GM19455 (cell line): ENCODE results near the gene TMEM178A.
"Not testable (repeated sequence)": the region's sequence is repeated elsewhere in the genome, so short reads cannot be mapped to it uniquely, and the experiment has no call there.

ENCODE experiments used
- ATAC-seq: cut with Tn5 transposase; IDR thresholded peaks from one replicate; pipeline ENCODE4 v1.9.1; 2021; ENCODE audit not compliant: unreplicated experiment

TMEM178A gene

DNA sequence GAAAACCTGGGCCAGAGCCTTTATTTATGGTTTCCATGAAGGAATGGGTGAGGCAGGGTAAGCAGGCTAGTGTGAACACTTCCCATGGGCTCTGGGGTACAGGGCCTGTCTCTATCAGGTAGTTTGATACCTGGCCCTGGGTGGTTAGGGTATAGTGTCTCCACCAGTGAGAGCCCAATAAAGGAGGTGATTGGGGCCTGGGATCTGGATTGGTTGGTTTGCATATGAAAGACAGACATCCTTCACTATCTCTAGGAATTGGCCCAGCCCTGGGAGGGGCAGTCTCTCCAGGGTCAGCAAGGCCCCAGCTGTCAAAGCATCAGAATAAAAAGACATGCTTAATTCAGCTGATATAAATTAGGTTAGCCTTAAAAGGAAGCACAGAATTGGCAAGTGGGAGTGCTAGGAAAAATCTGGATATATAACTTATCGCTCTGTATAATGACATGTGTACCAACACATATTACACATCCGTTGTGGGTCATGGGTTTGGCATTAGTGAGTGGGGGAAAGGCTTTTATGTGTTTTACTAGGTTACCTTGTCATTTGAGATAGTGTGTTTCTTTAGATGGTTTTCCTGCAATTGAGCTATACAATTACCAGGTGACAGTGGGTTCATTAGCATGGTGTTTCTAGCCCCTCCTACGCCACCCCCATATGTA, 18.5 kb upstream of the TMEM178A start:
- ATAC-seq = no peak

- no peak for ATAC-seq
These were observed 17.1 kb upstream of the TMEM178A start for GRCh38 chr2:39648580-39648979.

DNA sequence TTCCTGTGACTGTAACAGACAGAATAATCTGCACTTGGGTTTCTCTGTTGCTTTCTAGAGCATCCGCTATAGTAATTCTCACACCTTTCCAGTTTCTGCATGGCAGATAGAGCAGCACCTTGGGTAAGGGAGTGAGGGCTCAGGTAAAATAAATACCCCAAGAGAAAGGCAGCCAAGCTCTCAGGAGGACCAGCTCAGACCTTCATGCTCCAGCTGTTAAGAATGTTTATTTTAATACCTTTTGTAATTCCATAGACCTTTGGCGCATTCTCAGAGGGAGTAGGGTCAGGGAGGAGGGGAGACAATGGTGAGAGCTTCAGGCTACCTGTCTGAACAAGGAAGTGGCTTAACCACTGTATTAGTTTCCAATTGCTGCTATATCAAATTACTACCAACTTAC, 16.2 kb upstream of the TMEM178A start:
- ATAC-seq = no peak

- ATAC-seq = no peak
These were observed 15.2 kb upstream of the TMEM178A start for GRCh38 chr2:39650468-39650867.

DNA sequence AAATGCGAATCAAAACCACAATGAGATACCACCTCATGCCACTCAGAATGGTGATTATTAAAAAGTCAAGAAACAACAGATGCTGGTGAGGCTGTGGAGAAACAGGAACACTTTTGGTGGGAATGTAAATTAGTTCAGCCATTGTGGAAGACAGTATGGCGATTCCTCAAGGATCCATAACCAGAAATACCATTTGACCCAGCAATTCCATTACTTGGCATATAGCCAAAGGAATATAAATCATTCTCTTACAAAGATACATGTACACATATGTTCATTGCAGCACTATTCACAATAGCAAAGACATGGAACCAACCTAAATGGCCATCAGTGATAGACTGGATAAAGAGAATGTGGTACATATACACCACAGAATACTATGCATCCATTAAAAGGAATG, 9.5 kb upstream of the TMEM178A start:
- not testable (repeated sequence) for ATAC-seq

GRCh38 chr2:39657287-39657937, 8.3 kb upstream of the TMEM178A start:
- no peak for ATAC-seq

DNA sequence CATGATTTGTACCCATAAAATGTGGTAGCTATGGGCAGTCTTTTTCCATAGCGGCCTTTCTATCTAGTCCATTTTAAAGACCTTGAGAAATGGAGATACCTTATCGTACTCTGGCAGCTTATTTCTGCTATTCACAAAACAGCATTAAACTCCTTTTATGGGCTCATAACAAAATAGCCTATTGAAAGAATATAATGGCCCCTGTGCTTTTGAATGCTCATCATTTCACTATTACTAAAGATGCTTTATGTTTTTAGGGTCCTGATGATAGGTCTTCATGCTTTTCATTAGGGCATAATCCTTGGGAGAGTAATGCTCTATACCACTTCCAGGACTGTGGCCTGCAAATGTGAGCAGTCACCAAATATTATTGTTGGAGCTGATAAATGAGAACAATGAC, 7.3 kb upstream of the TMEM178A start:
- no peak for ATAC-seq

GRCh38 chr2:39659765-39660611, 5.7 kb upstream of the TMEM178A start:
- ATAC-seq = no peak

GRCh38 chr2:39660612-39661236, 5.0 kb upstream of the TMEM178A start:
- no peak for ATAC-seq

- ATAC-seq = no peak
These were observed 3.9 kb upstream of the TMEM178A start for GRCh38 chr2:39661826-39662225.

DNA sequence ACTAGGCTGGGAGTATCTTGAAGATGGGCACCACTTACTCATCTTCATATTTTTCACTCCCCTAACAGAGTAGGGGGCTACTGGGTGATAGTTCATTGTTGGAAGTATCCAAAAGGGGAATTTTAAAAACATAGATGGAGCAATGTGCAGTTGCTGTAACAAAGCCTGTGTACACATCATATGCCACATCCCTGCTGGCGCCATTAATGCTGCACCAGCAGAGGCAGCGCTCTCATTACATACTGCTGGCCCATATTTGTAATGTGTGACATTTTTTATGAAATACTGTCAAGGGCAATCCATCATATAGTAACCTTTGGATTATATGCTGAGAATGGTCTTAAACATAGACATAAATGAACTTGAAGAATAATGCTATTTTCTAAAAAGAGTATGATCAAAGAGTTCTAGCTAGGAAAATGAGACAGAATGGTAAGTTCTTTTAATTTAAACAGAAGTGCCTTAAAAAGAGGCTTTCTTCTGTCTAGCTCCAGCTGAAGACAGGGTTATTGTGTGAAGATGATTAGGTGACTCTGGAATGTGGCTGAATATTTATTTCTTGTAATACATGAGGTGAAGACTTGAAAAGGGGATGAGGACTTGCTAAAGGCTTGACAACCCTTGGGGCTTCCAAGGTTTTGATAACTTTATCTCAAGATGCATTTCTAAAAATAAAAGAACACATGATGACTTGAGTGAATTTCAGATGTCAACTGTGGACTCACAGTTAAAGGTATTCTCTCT, 2.4 kb upstream of the TMEM178A start:
- no peak for ATAC-seq

- ATAC-seq = no peak
These were observed 1.4 kb upstream of the TMEM178A start for GRCh38 chr2:39664232-39664887.

GRCh38 chr2:39664888-39665591, 677 bp upstream of the TMEM178A start:
- no peak for ATAC-seq

DNA sequence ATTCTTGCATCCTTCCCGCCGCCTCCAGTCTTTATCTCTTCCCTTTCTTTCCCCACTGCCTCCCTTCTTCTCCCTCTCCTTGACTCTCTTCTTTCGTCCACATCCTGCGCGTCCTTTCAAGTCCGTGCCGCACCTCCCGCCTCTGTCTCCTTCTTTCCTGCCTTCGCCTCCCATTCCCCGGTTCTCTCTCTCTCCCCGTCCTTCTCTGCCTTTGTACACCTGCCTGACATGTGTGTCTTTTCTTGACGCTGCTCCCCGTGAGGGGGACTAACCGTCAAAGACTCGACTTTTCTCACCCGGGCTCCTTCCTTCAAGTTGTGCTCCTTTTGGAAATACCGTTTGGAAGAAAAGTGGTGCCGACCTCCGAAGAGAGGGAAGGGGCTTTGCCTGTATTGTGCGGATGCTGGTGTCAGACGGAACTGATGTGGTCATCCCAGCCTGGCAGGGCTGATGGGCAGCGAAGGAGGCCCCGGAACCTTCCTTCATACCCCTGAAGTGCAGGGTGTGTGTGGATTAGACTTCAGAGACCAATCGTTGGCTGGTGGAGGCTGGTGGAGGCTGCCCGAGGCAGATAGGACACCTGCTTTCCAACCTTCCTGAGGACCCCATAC, 879 bp downstream of the TMEM178A start:
- ATAC-seq = no peak

DNA sequence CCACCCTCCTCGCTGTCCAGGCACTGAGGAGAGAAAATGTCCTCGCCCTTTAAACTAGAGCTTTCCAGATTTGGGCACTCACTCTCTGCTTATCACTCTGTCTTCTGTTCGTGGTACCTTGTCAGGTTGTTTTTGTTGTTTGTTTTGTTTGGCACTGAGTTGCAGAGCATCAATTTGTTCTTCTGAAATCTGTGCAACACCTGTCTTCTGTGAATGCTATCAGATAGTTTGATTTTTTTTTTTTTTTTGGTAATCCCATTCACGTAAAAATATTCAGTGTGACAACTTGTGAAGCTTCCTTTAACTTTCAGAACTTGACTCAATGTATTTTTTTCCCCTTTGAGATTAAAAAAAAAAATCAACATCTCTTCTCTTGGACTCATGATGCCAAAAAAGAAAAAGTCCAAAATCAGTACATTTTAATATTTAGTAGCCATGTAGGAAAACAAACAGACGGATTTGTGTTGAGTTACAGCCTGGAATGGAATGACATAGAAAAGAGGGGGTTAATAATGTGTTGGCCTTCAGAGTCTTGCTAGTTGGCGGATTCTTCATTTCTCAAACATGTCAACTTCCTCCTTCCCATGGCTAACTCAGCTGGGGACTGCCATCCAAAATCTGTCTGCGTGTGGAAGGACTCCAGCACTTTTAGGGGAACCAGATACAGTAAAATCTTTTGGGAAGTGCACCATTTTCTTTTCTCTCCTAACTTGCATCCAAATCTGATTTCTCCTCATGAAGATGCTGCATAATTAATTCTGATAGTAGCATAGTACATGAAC, 1.6 kb downstream of the TMEM178A start:
- no peak for ATAC-seq

- ATAC-seq = no peak
These were observed 2.2 kb downstream of the TMEM178A start for GRCh38 chr2:39667886-39668276.

DNA sequence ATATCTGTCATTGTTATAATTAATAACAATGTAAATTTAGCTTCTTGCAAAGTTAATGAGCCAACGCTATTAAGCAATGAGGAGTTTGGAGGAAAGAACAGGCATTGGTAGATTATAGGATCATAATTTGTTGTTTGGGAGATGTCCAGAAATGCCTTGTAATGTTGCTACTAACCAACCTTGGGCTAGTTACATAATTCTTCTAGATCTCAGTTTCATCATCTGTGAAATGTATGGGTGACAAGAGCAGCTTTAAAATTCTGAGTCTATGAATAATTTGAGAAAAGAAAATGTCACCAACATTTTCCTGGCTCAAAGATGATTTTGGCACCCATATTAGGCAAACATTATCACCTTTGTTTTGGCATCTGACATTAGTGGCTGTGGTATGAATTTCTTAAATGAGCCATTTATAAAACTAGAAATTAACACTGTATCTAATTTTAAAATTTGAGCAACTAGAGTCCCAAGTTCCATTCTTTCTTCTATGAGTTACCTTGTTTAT, 2.9 kb downstream of the TMEM178A start:
- no peak for ATAC-seq

- ATAC-seq = no peak
These were observed 5.9 kb downstream of the TMEM178A start for GRCh38 chr2:39671604-39672003.
